ENCODE data around the gene TIAM1. TPM values are rescaled to one million over a fixed set of nuclear protein-coding genes. Genes with fewer than 3 reads are reported as not detected.

TIAM1 gene
- total and polyA plus RNA-seq, 9 donors = 3.6 to 26.7 (median 7.1) TPM

DNA sequence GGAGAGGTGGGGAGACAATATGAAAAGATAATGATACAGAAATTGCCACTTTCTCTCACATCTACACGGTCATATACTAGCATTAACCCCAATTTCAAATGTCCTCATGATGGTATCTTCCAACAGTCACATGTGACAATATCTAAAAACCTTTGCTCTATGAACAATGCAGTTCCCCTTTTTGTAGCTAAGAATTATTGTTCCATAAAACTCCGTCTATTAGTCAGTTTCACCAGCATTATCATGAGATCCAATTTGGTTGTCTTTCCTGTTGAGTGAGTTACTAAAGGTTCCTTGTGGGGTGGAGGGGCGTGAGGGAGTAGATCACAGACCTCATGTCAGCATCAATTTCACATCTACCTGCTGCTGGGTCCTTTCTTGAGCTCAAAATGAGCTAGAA, 1.7 kb downstream of the TIAM1 start:
- WGBS, 3 donors = 87 to 91% (median 89%) methylated on average over 3 of the region's 3 CpGs
- DNase-seq = no peak
- Histone ChIP-seq H3K4me3 (no peak overlapping the region), H3K27me3 (no peaks in the 10 kb centered on the region), H3K27ac (no peak overlapping the region), H3K36me3 (no peaks in the 10 kb centered on the region), H3K4me1 (ENCODE audit: insufficient read depth) (peaks cover 3% of the 10 kb centered on the region), H3K9me3 (no peaks in the 10 kb centered on the region)
- intact Hi-C loops (cut with DNase I) = no loop called here
- TF ChIP-seq POLR2A (IDR thresholded peaks at IDR 0.05) (no peak), EP300 (IDR thresholded peaks at IDR 0.05) (no peak)
- TF ChIP-seq, protein P1, sequence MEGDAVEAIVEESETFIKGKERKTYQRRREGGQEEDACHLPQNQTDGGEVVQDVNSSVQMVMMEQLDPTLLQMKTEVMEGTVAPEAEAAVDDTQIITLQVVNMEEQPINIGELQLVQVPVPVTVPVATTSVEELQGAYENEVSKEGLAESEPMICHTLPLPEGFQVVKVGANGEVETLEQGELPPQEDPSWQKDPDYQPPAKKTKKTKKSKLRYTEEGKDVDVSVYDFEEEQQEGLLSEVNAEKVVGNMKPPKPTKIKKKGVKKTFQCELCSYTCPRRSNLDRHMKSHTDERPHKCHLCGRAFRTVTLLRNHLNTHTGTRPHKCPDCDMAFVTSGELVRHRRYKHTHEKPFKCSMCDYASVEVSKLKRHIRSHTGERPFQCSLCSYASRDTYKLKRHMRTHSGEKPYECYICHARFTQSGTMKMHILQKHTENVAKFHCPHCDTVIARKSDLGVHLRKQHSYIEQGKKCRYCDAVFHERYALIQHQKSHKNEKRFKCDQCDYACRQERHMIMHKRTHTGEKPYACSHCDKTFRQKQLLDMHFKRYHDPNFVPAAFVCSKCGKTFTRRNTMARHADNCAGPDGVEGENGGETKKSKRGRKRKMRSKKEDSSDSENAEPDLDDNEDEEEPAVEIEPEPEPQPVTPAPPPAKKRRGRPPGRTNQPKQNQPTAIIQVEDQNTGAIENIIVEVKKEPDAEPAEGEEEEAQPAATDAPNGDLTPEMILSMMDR (IDR thresholded peaks at IDR 0.05) = no peak

DNA sequence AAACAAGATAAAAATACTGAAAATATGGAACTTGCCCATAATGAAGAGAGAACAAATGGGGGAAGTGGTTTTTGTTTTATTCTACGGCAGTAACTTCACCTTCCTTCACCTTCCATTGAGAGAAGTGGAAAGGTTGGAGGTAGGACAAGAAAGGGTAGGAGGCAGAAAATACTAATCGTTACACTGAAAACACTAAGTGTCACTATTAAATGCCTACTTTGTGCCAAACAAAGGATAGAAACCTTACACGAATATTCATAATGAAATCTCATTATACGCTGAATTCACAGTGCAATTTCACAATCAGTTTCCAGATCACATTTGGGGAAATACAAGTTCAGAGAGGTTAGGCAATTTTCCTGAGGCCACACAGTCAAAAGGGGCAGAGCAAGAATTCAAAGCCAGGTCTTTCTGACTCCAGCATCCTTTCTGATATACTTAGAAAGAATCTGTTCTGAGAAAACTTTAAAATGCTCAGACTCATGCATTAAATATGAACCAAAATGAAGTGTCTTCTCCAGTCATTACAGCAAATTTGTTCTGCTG, 3.0 kb downstream of the TIAM1 start:
- TF ChIP-seq EP300 (IDR thresholded peaks at IDR 0.05) (no peak), POLR2A (IDR thresholded peaks at IDR 0.05) (no peak)
- TF ChIP-seq, protein P1 (IDR thresholded peaks at IDR 0.05) = no peak
- Histone ChIP-seq H3K36me3 (no peaks in the 10 kb centered on the region), H3K4me1 (ENCODE audit: insufficient read depth) (peaks cover 3% of the 10 kb centered on the region), H3K27me3 (no peaks in the 10 kb centered on the region), H3K4me3 (no peak overlapping the region), H3K9me3 (no peaks in the 10 kb centered on the region), H3K27ac (no peak overlapping the region)
- 79 to 86% (median 85%) methylated on average over 4 of the region's 4 CpGs for WGBS, 3 donors
- intact Hi-C loops (cut with DNase I) = no loop called here
- DNase-seq = no peak

DNA sequence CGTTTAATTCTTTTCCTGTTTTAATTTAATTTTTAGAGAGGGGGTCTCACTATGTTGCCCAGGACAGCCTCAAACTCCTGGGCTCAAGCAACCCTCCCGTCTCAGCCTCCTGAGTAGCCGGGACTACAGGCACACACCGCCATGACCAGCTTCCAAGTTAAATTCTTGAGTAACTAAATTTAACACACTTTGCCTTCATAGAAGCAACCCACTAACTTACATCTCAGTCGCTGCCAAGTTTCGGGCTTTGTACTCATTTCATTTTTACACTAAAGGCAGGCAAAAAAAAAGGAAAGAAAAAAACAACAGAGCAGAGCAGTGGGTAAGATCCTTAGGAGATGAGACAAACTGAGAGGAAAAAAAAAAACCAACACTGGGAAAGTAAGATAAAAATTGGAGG, 3.5 kb downstream of the TIAM1 start:
- no peak for TF ChIP-seq POLR2A (IDR thresholded peaks at IDR 0.05)
- TF ChIP-seq, protein P1 (IDR thresholded peaks at IDR 0.05) = no peak
- TF ChIP-seq EP300 (IDR thresholded peaks at IDR 0.05) = no peak
- no peak for DNase-seq
- H3K9me3 ChIP-seq = no peaks in the 10 kb centered on the region
- 82 to 86% (median 83%) methylated on average over 6 of the region's 6 CpGs for WGBS, 3 donors
- no peak overlapping the region for H3K27ac ChIP-seq
- no peaks in the 10 kb centered on the region for H3K36me3 ChIP-seq
- H3K4me1 ChIP-seq (ENCODE audit: insufficient read depth) = peaks cover 3% of the 10 kb centered on the region
- H3K27me3 ChIP-seq = no peaks in the 10 kb centered on the region
- intact Hi-C loops (cut with DNase I) = no loop called here
- no peak overlapping the region for H3K4me3 ChIP-seq

DNA sequence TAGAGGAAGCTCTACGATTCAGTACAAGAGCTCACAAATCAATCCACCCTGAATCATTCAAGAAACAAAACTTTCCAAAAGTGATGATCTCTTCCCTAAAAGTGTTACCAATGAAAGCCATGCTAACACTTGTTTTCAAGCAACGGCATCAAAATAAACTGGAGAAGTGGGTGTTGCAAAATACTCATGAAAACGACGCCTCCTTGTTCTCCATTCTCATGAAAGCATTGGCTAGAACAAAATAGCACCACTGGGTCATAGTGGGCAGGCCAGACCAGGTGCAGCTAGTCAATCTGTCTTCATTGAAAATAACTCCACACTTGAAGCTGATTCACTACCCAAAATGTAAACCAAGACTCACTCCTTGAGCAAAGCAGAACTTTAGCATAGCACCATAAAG, 4.3 kb downstream of the TIAM1 start:
- Histone ChIP-seq H3K9me3 (no peaks in the 10 kb centered on the region), H3K27me3 (no peaks in the 10 kb centered on the region), H3K27ac (no peak overlapping the region), H3K4me3 (no peak overlapping the region), H3K4me1 (ENCODE audit: insufficient read depth) (peaks cover 3% of the 10 kb centered on the region), H3K36me3 (no peaks in the 10 kb centered on the region)
- WGBS, 3 donors = 80 to 90% (median 88%) methylated on average over 4 of the region's 4 CpGs
- DNase-seq = no peak
- TF ChIP-seq, protein P1 (IDR thresholded peaks at IDR 0.05) = no peak
- TF ChIP-seq POLR2A (IDR thresholded peaks at IDR 0.05) (no peak), EP300 (IDR thresholded peaks at IDR 0.05) (no peak)
- intact Hi-C loops (cut with DNase I) = no loop called here
